NCI-H2196 treated with DMSO at 0.1 percent for 48 hours (cell line): ENCODE measurements around the gene QPCT.
A peak's percentile ranks its signal among the peaks of the same experiment; 100 is the strongest.
"Not testable (repeated sequence)": the region's sequence is repeated elsewhere in the genome, so short reads cannot be mapped to it uniquely, and the experiment has no call there.

ENCODE experiments used
- DNase-seq: peaks from one replicate; lab custom pipeline; 2025; ENCODE audit not compliant: unreplicated experiment; lab: John Stamatoyannopoulos, UW

QPCT gene

GRCh38 chr2:37357530-37357929, 13.1 kb downstream of the QPCT start:
- DNase-seq, result no peak

- no peak for DNase-seq
Observed at GRCh38 chr2:37358466-37358865, 14.0 kb downstream of the QPCT start.

DNA sequence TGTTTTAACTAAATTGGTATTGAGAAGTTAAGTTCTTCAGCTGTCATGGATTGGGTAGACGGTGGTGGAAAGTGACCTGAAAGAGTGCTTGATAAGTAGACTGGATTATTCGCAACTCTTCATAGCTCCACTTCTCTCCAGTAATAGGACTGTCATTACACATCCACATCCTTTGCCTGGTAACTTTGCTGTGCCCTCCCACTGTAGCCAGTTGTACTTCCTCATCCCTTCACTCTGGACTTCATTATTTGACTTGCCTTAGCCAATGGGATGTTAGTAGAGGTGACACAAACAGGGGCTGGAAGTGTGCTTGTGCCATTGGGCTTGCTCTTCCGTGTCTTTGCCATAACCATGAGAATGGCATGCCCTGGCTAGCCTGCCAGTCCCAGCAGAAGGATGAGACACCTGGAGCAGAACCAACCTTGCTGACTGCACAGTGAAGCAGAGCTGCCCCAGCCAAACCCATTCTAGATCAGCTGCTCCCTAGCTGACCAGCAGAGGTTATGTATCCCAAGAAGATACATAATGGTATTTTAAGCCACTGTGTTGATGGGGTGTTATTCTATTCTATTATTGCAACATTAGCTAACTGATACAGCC, 16.9 kb downstream of the QPCT start:
- DNase-seq, result no peak

GRCh38 chr2:37361994-37362698, 17.7 kb downstream of the QPCT start:
- no peak for DNase-seq

- DNase-seq, result no peak
Observed at GRCh38 chr2:37364351-37364750, 19.9 kb downstream of the QPCT start.

- DNase-seq, result no peak
Observed at GRCh38 chr2:37365669-37366068, 21.2 kb downstream of the QPCT start.

DNA sequence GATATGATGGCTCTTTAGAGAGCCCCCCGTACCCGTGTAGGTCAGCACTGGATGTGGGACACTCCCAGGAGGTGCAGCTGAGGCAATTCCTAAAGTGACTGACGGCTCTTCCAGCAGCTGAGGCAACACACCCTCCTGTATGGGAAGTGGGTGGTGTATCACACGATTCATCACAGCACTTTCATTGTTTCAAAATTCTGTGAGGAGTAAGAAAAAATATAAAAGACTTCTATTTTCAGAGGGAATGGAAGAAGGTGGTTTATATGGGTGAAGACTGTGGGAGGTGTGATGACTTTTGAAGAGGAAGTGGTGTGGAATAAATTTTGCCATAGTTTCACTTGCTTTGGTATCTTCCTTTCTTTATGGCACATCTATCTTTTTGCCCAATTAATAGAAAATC, 22.3 kb downstream of the QPCT start:
- DNase-seq, result no peak

DNA sequence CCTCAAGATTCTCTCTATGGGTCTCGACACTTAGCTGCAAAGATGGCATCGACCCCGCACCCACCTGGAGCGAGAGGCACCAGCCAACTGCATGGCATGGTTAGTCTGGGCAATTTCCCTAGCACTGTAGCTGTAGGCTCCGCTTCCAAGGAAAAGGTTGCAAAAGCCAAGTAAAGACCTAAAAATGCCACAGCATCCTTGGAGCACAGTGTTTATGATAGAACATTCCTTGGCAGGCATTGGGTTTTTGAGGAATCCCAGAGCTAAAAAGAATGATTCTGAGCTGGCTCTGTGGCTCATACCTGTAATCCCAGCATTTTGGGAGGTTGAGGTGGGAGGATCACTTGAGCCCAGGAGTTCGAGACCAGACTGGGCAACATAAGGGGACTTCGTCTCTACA, 22.9 kb downstream of the QPCT start:
- DNase-seq, result no peak

- no peak for DNase-seq
Observed at GRCh38 chr2:37367984-37368383, 23.6 kb downstream of the QPCT start.

GRCh38 chr2:37370666-37371065, 26.2 kb downstream of the QPCT start:
- no peak for DNase-seq

- no peak for DNase-seq
Observed at GRCh38 chr2:37372000-37372399, 27.6 kb downstream of the QPCT start.

- DNase-seq, result no peak
Observed at GRCh38 chr2:37375741-37376288, 31.4 kb downstream of the QPCT start.

GRCh38 chr2:37376421-37377186, 32.2 kb downstream of the QPCT start:
- peak; percentile 66 for DNase-seq

- DNase-seq, result peak; percentile 33
Observed at GRCh38 chr2:37377187-37377532, 32.7 kb downstream of the QPCT start.

DNA sequence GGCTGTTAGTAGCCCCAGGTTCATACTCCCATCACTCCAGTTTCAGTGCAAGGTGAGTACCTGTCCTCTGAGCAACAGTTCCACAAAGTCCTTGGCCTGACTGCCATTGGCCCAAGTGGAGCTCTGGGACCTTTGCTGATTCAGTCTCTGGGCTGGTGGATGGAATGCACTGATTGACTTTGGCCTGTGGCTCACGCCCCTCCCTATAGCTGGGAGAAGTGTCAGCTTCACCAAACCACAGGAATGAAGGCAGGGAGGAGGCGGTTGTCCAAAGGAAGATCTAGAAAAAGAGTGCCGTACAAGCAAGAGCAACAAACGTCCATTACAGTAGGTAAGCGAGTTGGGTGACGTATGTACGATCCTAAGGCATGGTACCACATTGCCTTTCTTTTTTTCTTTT, 34.0 kb downstream of the QPCT start:
- DNase-seq, result no peak

- DNase-seq, result no peak
Observed at GRCh38 chr2:37379881-37380296, 35.5 kb downstream of the QPCT start.

- not testable (repeated sequence) for DNase-seq
Observed at GRCh38 chr2:37380787-37381186, 36.4 kb downstream of the QPCT start.

DNA sequence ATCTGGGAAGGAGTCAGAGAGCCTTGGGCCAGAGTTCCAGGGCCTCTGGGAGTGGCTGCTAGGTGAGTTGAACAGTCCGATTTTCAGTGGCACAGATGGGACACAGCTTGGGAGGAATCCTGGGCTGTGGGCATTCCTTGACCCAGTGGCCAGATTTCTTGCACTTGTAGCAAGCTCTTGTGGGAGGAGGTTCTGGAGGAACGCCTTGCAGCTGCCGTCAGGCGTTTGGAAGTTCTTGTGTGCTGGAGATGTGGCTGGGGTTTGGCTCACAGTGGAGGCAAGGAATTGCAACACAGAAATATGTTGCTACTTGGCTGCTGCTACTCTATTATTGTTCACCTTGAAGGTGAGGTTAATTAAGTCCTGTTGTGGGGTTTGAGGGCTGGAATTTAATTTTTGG, 39.8 kb downstream of the QPCT start:
- not testable (repeated sequence) for DNase-seq

DNA sequence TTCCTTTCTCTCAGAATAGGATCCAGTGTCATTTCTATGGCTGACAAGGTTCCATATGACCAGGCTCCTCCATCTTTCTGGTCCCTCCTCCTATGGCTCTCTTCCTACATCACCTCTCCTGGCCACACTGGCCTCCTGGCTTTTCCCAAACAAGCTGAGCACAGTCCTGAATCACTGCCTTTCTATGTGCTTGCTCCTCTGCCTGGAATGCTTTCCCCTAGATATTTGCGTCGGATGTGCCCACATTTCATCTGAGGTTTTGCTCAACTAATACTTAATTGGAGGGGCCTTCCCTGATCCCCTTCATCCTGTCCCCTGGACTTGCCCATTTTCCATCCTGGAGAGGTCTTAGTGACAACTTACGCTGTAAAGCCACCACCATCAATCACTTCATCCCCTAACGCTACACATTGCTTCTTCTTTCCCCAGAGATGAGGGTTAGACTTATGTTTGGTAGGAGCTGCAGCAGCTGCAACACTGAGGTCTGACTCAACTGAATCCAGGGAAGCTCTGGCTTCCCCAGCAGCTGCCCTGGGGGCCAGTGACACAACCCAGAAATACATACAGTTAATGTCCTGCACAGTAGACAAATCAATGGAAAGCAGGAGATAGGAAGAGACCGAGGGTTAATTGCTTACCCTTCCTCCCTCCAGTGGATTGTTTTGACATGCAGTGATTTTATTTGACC, 42.9 kb downstream of the QPCT start:
- no peak for DNase-seq

- no peak for DNase-seq
Observed at GRCh38 chr2:37388074-37388473, 43.6 kb downstream of the QPCT start.

- DNase-seq, result no peak
Observed at GRCh38 chr2:37389395-37389794, 45.0 kb downstream of the QPCT start.
